ENCODE measurements around the gene MBD5. TPM values are rescaled to one million over a fixed set of nuclear protein-coding genes. Genes with fewer than 3 reads are reported as not detected.

The MBD5 gene
- total RNA-seq, 1 donor from 2014 or later = 100 TPM

DNA sequence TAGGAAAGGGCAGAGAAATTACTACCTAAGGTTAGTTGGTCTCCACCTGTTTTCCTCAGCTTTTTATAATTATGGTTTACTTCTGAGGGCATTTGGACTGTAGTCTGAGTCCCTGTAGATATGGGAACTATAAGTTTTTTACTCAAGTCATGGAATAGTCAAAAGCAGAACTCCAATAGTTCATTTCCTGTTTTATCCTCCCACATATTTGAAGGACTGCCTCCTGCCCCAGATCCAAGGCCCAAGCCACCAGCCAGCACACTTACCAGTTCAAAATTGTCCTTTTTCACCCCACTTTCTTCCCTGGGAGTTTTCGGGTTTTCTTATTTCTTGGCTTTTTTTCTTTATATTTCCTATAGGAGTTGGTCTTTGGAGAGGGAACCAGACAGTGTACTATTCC lies 164.1 kb downstream of the MBD5 start:
- no peak for TF ChIP-seq CTCF (IDR thresholded peaks at IDR 0.05; ENCODE audit: unreplicated experiment)
- Mint-ChIP-seq H3K4me3 (no peak overlapping the region), H3K27me3 (ENCODE audit: low read depth) (no peaks in the 10 kb centered on the region), H3K36me3 (peaks cover 59% of the 10 kb centered on the region), H3K9me3 (peaks cover 21% of the 10 kb centered on the region), H3K4me1 (no peaks in the 10 kb centered on the region), H3K27ac (no peak overlapping the region)
- DNase-seq (ENCODE audit: low spot score in 2 of 2, unreplicated experiment in 2 of 2) = no peak

DNA sequence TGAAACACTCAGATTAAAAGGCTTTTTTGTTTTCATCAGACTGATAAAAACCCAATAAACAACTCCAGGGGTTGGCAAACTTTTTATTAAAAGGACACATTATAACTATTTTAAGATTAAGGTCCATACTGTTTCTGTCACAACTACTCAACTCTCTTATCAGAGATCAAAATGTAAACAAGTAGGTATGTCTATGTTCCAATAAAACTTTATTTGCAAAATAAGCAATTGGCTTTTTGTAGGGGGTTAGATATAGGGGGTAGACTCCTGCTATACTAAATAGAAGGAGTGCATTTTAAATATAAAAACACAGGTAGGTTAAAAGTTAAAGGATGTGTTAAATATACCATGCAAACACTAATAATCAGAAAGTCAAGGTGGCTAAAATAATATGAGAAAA lies 174.0 kb downstream of the MBD5 start:
- no peak overlapping the region for H3K4me3 Mint-ChIP-seq
- no peak for TF ChIP-seq CTCF (IDR thresholded peaks at IDR 0.05; ENCODE audit: unreplicated experiment)
- no peaks in the 10 kb centered on the region for H3K4me1 Mint-ChIP-seq
- H3K36me3 Mint-ChIP-seq = peaks cover 2% of the 10 kb centered on the region
- no peak for DNase-seq (ENCODE audit: low spot score in 2 of 2, unreplicated experiment in 2 of 2)
- H3K9me3 Mint-ChIP-seq = peaks cover 3% of the 10 kb centered on the region
- no peaks in the 10 kb centered on the region for H3K27me3 Mint-ChIP-seq (ENCODE audit: low read depth)
- H3K27ac Mint-ChIP-seq = no peak overlapping the region

- no peak for DNase-seq (ENCODE audit: low spot score in 2 of 2, unreplicated experiment in 2 of 2)
- H3K4me3 Mint-ChIP-seq = no peak overlapping the region
- no peaks in the 10 kb centered on the region for H3K9me3 Mint-ChIP-seq
- H3K4me1 Mint-ChIP-seq = peaks cover under 1% of the 10 kb centered on the region
- no peak overlapping the region for H3K27ac Mint-ChIP-seq
- no peak for TF ChIP-seq CTCF (IDR thresholded peaks at IDR 0.05; ENCODE audit: unreplicated experiment)
- H3K36me3 Mint-ChIP-seq = peaks cover 9% of the 10 kb centered on the region
- H3K27me3 Mint-ChIP-seq (ENCODE audit: low read depth) = no peaks in the 10 kb centered on the region
Observed at GRCh38 chr2:148201075-148202004, 180.4 kb downstream of the MBD5 start.

DNA sequence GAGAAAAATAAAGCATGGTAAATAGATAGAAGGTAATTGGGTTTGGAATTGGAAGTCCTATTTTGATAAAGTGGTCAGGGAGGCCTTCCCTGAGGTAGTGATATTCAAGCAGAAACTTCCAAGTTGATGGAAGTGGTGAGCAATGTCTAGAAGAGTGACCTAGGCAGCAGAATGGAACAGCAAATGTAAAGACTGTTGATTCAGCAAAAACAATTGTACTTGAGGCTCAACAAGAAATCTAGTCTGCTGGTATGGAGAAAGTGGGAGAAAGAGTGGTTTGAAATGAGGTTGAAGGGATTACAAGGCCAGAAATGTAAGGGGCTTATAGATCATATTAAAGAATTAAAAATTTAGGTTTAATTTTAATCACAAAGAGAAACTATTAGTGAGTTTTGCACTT lies 181.3 kb downstream of the MBD5 start:
- TF ChIP-seq CTCF (IDR thresholded peaks at IDR 0.05; ENCODE audit: unreplicated experiment) = no peak
- no peak overlapping the region for H3K27ac Mint-ChIP-seq
- H3K27me3 Mint-ChIP-seq (ENCODE audit: low read depth) = no peaks in the 10 kb centered on the region
- no peak for DNase-seq (ENCODE audit: low spot score in 2 of 2, unreplicated experiment in 2 of 2)
- H3K4me3 Mint-ChIP-seq = no peak overlapping the region
- no peaks in the 10 kb centered on the region for H3K9me3 Mint-ChIP-seq
- H3K4me1 Mint-ChIP-seq = peaks cover 8% of the 10 kb centered on the region
- peaks cover 9% of the 10 kb centered on the region for H3K36me3 Mint-ChIP-seq

DNA sequence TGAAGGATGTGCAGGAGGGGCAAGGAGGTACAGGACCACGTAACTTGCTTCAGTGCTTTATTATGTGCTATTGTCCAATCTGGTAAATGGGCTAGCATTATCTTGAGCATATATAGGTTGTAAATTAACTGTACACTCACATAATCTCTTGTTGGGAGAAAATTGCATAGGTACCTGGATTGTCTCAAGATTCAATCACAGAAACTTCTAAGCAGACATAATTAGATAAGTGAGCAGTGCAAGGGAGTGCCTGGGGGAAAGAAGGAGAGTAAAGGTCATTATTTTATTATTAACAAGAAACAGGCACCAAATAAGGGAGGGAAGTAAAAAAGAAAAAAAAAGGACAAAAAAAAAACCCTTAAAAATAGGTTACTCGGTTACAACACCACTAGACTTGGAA lies 186.2 kb downstream of the MBD5 start:
- Mint-ChIP-seq H3K4me1 (peaks cover 13% of the 10 kb centered on the region), H3K4me3 (no peak overlapping the region), H3K27ac (peak overlapping the region; percentile 8), H3K27me3 (ENCODE audit: low read depth) (no peaks in the 10 kb centered on the region), H3K9me3 (no peaks in the 10 kb centered on the region), H3K36me3 (peaks cover 8% of the 10 kb centered on the region)
- DNase-seq (ENCODE audit: low spot score in 2 of 2, unreplicated experiment in 2 of 2) = no peak
- TF ChIP-seq CTCF (IDR thresholded peaks at IDR 0.05; ENCODE audit: unreplicated experiment) = no peak
